Measurements from ENCODE around the gene DPH1.

DPH1 gene

GRCh38 chr17:1997927-1998742, 31.8 kb upstream of the DPH1 start:
- no peak for DNase-seq (ENCODE audit: low read depth)
- TF ChIP-seq CTCF (IDR thresholded peaks at IDR 0.05; ENCODE audit: low read length, missing control alignments) = no peak
- H3K4me3 ChIP-seq (replicated peaks; ENCODE audit: low read depth, low read length) = no peak overlapping the region

- TF ChIP-seq CTCF (IDR thresholded peaks at IDR 0.05; ENCODE audit: low read length, missing control alignments) = no peak
- no peak overlapping the region for H3K4me3 ChIP-seq (replicated peaks; ENCODE audit: low read depth, low read length)
- DNase-seq (ENCODE audit: low read depth) = peak; percentile 22
These were observed 30.2 kb upstream of the DPH1 start for GRCh38 chr17:1999557-2000251.

GRCh38 chr17:2002767-2003329, 27.1 kb upstream of the DPH1 start:
- TF ChIP-seq CTCF (IDR thresholded peaks at IDR 0.05; ENCODE audit: low read length, missing control alignments) = no peak
- no peak overlapping the region for H3K4me3 ChIP-seq (replicated peaks; ENCODE audit: low read depth, low read length)
- no peak for DNase-seq (ENCODE audit: low read depth)

- no peak overlapping the region for H3K4me3 ChIP-seq (replicated peaks; ENCODE audit: low read depth, low read length)
- TF ChIP-seq CTCF (IDR thresholded peaks at IDR 0.05; ENCODE audit: low read length, missing control alignments) = no peak
- DNase-seq (ENCODE audit: low read depth) = no peak
These were observed 26.4 kb upstream of the DPH1 start for GRCh38 chr17:2003525-2003924.

- TF ChIP-seq CTCF (IDR thresholded peaks at IDR 0.05; ENCODE audit: low read length, missing control alignments) = no peak
- no peak overlapping the region for H3K4me3 ChIP-seq (replicated peaks; ENCODE audit: low read depth, low read length)
- no peak for DNase-seq (ENCODE audit: low read depth)
These were observed 25.5 kb upstream of the DPH1 start for GRCh38 chr17:2004435-2004952.

- TF ChIP-seq CTCF (IDR thresholded peaks at IDR 0.05; ENCODE audit: low read length, missing control alignments) = no peak
- no peak overlapping the region for H3K4me3 ChIP-seq (replicated peaks; ENCODE audit: low read depth, low read length)
- no peak for DNase-seq (ENCODE audit: low read depth)
These were observed 21.4 kb upstream of the DPH1 start for GRCh38 chr17:2008332-2009126.

Data from fibroblast of pulmonary artery (primary cell).